Stimulated activated CD8-positive, alpha-beta memory T cell treated with anti-CD3 and anti-CD28 coated beads, Interleukin-15, amount 100 ng/mL, for 1 hour (primary cell): ENCODE measurements around the gene WRAP73.

Source experiments
- DNase-seq: peaks from one replicate; pipeline ENCODE4 v3.0.0-alpha.2; 2020; ENCODE audit warnings: low read depth

WRAP73 gene

DNA sequence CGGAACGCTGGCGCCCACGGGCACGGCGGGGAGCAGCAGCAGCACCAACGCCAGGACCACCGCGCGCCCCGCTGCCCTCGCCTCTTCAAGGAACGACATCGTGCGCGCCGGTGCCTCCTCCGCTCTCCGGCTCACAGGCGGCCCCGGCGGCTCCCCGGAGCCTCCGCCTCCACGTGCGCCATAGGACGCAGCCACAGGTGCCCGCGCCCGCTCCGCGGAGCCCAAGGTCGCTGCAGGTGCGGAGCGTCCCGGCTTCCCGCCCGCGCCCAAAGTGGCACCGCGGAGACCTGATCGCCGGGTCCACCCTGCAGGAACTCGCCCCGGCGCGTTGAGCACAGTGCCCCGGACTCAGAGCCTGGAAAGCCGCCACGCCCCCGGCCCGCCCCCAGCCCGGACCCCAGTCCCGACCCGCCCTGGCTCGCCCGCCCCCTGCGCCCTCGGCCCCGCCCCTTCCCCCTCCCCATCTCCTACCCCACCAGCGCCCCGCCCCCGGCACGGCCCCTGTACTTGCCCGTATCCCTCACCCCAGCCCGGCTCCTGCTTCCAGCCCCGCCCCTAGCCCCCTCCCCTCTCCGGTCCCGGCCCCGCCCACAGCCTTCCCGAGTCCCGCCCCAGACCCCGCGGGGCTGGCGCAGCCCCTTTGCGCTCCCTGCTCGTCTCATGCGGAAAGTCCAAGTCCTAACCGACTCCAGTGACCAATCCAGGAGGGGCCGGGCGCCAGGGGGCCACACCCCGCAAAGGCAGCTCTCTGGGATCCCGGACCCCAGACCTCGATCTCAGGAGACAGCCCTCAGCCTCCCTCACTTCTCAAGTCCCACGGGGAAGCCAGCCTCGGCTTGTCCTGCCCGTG lies 38.5 kb downstream of the WRAP73 start, which contains the start of gene MEGF6:
TSS of gene MEGF6 (minus strand) at position 339 of the 850 bp plus-strand sequence. CDS start at position 99, 240 bp downstream.
- DNase-seq: peak; percentile 38

GRCh38 chr1:3610527-3611169 lies 39.3 kb downstream of the WRAP73 start:
- DNase-seq: no peak

DNA sequence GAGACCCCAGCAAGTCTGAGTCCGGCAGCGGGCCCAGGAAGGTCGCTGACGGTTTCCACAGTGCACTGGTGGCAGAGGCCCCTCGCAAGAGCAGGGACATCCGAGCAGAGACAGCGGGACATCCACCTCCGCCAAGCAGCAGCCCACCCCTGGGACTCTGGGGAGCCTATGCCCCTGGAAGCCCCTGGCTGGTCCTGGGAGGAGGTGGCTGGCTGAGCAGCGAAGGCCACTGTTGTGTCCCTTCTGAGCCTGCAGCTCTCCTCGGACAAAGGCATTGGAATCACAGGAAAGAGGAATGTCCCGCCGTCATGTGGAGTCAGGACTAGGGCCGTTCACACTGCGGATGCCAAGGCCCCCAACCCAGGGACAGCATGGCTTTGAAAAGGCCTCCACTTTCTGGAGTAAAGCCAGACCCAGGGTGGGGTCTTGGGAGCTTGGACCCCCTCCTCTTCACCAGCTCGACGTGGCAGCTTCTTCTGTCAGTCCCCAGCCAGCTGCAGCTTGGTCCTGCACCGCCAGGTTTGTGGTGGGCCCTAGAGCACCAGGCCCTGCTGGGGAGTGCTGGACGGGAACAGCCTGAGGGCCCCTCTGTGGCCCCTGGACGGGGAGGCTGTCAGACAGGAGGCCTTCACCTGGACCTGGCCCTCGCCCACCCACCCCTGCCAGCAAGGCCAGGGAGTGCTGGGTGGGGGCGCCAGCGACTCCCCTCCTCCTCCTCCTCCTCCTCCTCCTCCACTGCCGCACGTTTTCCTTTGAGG lies 40.0 kb downstream of the WRAP73 start:
- no peak for DNase-seq

DNA sequence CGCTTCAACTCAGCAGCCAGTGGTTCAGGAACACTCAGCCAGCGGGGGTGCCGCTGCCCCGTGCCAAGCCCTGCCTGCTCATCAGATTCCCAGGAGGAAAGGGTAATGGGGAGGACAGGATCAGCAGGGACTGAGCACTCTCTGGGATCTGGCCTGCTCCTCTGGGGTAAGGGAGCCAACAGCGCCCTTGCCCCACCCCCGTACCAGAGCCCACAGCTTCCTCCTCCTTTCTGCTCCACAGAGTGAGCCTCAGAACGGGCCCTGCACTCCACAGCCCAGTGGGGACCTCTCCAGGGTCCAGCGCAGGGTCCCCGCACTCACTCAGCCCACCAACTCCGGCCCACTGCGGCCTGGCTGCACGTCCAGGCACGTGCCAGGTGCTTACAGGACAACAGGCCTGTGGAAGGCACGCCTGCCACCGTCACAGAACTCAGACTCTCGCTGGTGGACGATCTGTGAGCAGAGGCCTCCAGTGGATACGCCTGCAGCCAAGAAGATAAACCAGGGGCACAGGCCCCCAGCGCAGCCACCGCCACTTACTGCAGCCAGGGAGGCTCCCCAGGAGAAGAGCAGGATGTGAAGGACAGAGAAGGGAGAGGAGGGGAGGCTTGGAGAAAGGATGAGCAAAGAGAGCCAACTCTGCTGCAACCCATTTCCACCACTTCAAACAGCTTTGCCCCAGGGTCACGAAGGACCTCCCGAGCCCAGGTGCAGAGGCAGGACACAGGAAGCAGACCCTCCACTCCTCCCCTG lies 40.7 kb downstream of the WRAP73 start:
- DNase-seq: no peak

- DNase-seq: no peak
These were observed 41.7 kb downstream of the WRAP73 start for GRCh38 chr1:3608154-3608553.

GRCh38 chr1:3607703-3608065 lies 42.2 kb downstream of the WRAP73 start:
- no peak for DNase-seq

- no peak for DNase-seq
These were observed 42.9 kb downstream of the WRAP73 start for GRCh38 chr1:3606779-3607702.

DNA sequence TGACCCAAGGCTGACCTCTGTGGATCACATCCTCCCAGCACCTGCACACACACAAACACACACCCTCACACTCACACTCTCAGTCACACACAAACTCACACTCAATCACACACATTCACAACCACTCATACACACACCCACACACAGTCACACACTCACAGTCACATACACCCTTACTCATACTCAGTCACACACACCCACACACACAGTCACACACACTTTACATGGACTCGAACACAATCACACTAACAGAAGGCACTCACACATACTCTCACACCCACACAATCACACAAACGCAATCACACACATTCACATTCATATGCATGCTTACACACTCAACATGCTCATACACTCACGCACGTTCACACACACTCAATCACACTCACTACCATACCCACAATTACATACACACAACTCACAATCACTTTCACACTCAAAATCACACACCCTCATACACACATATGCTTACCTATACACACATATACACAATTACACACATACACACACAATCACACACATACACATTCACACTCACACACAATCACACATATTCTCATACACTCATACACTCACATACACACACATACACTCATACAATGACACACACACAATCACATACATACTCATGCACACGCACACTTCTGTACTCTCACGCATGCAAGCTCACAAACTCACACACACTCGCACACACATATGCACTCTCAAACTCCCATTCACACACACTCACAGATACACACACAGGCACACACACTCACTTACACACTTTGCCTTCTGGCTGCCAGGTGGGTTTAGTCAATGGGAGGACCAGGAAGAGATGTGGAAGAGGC lies 44.7 kb downstream of the WRAP73 start:
- no peak for DNase-seq

DNA sequence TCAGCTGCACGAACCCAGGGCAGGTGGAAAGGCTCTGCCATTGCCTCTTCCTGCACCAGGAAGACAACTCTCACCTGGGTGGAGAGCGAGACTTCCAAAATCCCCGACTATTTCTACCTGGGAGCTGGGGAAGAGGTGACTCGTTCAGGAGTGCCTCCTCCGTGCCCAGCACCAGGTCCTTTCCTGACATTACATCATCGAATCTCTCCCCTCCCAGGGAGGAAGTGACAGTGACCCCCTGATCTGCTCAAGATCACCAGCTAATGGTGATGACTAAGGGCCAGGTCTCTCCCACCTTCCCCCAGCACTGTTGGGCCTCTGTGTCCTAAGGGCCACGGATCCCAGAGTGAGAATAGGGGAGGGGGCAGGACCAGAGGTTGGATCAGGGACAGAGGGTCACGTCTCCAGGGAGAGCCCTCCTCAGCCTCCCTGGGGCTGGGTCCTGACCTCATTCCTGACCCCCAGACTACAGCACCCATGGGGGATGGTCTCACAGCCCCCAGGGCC lies 45.4 kb downstream of the WRAP73 start:
- DNase-seq: no peak

GRCh38 chr1:3603571-3604467 lies 46.1 kb downstream of the WRAP73 start:
- DNase-seq: no peak

DNA sequence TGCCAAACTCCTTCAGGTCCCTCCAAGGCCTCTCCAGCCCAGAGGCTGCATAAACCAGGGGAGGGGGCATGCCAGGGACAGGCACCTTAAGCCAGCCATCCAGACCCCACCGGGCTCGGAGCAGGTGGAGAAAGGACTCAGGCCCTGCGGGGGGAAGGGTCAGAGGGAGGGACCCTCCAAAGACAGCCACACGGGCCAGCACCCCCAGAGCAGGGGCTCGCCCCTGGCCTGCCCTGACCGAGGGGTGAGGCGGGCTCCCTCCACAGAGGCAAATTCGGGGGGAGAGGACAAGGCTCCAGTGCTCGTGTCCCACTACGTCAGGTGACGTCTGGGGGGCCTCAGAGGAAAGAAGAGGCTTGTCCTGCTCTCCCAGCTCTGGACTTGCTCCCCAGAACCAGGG lies 46.7 kb downstream of the WRAP73 start:
- DNase-seq: no peak

DNA sequence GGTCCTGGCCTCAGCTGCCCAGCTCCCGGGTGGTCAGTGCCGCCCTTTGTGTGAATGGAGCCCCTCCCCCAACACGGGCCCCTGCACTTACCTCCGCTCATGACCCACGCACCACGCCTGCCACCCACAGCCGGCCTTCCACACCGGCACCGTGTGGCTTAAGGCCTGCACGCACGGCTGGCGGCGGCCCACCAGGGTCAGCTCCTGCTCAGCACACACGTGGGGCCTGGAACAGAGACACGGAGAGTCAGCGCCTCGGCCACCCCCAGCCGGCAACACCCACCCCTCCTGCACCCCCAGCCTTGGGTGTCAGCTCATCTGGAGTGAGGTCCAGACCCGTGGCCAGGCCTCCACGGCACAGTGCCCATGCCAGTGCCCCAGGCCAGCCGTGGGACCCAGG lies 47.5 kb downstream of the WRAP73 start:
- no peak for DNase-seq

- DNase-seq: no peak
These were observed 48.2 kb downstream of the WRAP73 start for GRCh38 chr1:3601743-3602142.

DNA sequence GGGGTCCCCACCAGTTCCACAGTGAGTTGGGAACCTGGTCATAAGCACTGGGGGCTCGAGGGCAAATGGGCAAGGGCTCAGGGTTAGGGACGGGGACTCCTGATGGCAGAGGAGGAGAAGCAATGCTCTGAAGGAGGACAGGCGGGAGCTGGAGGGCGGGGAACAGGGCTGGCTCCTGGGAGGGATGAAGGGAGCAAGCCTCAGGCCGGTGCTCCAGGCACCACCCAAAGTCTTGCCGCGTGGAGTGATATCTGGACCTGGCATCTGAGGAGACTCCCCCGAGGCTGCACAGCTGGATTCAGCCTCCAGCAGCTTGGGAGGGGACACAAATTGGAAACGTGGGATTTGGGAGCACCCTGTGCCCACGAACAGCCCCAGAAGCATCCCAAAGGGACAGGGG lies 49.5 kb downstream of the WRAP73 start:
- no peak for DNase-seq

GRCh38 chr1:3599816-3600215 lies 50.1 kb downstream of the WRAP73 start:
- DNase-seq: no peak

DNA sequence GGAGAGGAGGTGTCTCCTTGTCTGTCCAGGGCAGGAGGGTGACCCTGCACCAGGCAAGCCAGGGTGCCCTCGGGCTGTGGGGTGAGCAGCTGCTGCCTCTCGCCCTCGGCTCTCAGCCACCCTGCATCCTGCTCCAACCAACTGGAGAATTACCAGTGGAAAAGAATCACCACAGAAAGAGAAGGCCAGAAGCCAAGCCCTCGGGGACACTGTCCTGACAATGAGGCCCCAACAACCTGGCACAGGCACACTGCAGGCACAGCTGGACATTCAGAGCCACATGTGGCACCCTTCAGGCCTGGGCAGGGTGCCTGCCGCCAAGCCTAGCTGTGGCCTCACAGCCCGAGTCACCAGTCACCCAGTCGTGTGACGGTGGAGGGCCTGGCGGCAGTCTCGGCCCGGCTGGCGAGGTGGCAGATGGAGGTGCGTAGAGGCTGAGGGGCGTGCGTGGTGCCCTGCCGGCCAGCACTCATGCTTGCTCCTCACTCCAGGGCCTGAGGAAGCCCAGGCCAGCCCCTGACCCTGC lies 50.6 kb downstream of the WRAP73 start:
- no peak for DNase-seq

DNA sequence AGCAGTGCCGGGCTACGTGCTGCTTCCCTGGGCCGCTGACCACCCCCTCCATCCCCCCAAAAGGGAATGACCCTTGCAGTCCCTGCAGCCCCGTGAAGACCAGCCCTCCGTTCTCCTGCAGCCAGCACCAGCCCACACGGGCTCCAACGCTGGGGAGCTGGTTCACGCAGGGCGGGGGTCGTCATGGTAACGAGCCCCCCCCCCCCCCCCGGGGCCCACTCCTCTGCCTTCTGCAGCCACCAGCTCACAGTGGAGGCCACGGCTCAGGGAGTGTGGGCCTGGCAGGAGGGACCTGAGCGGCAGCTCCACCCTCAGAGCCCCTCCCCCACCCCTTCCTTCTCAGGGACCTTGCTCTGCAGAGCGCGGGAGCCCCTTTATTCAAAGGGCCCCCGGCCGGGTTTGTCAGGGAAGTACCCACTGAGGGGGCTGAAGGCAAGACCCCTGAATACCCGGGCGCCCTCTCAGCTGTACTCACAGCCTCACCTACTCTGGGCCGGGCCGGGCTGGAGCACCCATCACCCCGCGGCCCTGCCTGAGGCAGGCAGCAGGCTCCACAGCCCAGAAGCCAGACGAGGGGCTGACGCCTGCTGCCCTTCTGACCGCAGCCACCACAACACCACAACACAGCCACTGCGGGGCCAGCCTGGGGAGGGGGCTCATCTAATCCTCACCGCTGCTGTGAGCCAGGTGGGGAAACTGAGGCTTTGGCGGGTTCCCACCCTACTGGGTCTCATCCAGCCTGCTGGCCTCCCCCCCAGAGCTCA lies 51.2 kb downstream of the WRAP73 start:
- no peak for DNase-seq

- DNase-seq: no peak
These were observed 51.8 kb downstream of the WRAP73 start for GRCh38 chr1:3598051-3598491.
